Neural cell (in vitro differentiated cells): Measurements from ENCODE around the gene SH2D3A.

ENCODE experiments used
- EP300 ChIP-seq: fragments of 450-650 bp; conservative IDR thresholded peaks from 2 replicates; pipeline ENCODE4 v1.6.1; 2014; ENCODE audit warnings: antibody characterized with exemption, mild to moderate bottlenecking, moderate library complexity; ENCODE audit not compliant: poor library complexity, severe bottlenecking
- POLR2AphosphoS5 ChIP-seq: IDR thresholded peaks from 2 replicates; pipeline ENCODE4 v1.6.1; 2012
- TF ChIP-seq, protein P1 (sequence below): fragments of 450-650 bp; IDR thresholded peaks from 2 replicates; pipeline ENCODE4 v1.5.1; 2014; ENCODE audit warnings: antibody characterized with exemption, mild to moderate bottlenecking, moderate library complexity; ENCODE audit not compliant: poor library complexity, severe bottlenecking
- TF ChIP-seq, protein P2 (sequence below): IDR thresholded peaks from 2 replicates; pipeline ENCODE4 v1.6.1; 2012; ENCODE audit warnings: borderline replicate concordance

DNA sequence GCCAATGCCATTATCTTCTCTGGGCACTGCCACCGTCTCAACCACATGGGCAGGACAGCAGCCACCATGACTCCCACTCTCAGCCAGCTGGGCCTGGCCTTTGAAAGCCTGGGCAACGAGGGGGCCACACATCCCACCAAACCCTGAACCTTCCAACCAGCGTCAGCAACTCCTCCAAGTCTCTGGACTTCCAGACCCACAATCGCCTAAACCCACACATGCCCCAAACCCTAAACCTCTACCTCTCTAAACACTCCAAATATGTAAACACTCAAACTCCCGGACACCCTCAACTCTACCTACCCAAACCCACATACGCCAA, 47.7 kb downstream of the SH2D3A start:
- TF ChIP-seq, protein P1, sequence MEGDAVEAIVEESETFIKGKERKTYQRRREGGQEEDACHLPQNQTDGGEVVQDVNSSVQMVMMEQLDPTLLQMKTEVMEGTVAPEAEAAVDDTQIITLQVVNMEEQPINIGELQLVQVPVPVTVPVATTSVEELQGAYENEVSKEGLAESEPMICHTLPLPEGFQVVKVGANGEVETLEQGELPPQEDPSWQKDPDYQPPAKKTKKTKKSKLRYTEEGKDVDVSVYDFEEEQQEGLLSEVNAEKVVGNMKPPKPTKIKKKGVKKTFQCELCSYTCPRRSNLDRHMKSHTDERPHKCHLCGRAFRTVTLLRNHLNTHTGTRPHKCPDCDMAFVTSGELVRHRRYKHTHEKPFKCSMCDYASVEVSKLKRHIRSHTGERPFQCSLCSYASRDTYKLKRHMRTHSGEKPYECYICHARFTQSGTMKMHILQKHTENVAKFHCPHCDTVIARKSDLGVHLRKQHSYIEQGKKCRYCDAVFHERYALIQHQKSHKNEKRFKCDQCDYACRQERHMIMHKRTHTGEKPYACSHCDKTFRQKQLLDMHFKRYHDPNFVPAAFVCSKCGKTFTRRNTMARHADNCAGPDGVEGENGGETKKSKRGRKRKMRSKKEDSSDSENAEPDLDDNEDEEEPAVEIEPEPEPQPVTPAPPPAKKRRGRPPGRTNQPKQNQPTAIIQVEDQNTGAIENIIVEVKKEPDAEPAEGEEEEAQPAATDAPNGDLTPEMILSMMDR = no peak
- TF ChIP-seq POLR2AphosphoS5 (no peak), EP300 (no peak)
- TF ChIP-seq, protein P2, sequence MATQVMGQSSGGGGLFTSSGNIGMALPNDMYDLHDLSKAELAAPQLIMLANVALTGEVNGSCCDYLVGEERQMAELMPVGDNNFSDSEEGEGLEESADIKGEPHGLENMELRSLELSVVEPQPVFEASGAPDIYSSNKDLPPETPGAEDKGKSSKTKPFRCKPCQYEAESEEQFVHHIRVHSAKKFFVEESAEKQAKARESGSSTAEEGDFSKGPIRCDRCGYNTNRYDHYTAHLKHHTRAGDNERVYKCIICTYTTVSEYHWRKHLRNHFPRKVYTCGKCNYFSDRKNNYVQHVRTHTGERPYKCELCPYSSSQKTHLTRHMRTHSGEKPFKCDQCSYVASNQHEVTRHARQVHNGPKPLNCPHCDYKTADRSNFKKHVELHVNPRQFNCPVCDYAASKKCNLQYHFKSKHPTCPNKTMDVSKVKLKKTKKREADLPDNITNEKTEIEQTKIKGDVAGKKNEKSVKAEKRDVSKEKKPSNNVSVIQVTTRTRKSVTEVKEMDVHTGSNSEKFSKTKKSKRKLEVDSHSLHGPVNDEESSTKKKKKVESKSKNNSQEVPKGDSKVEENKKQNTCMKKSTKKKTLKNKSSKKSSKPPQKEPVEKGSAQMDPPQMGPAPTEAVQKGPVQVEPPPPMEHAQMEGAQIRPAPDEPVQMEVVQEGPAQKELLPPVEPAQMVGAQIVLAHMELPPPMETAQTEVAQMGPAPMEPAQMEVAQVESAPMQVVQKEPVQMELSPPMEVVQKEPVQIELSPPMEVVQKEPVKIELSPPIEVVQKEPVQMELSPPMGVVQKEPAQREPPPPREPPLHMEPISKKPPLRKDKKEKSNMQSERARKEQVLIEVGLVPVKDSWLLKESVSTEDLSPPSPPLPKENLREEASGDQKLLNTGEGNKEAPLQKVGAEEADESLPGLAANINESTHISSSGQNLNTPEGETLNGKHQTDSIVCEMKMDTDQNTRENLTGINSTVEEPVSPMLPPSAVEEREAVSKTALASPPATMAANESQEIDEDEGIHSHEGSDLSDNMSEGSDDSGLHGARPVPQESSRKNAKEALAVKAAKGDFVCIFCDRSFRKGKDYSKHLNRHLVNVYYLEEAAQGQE = no peak
